Measurements from ENCODE around the gene ADAMTS17. TPM values are rescaled to one million over a fixed set of nuclear protein-coding genes. Genes with fewer than 3 reads are reported as not detected.
"Not testable (repeated sequence)": the region's sequence is repeated elsewhere in the genome, so short reads cannot be mapped to it uniquely, and the experiment has no call there.

ADAMTS17 gene
- polyA plus RNA-seq, 12 donors: 1.6 to 17.4 (median 5.6) TPM; not detected in 1

DNA sequence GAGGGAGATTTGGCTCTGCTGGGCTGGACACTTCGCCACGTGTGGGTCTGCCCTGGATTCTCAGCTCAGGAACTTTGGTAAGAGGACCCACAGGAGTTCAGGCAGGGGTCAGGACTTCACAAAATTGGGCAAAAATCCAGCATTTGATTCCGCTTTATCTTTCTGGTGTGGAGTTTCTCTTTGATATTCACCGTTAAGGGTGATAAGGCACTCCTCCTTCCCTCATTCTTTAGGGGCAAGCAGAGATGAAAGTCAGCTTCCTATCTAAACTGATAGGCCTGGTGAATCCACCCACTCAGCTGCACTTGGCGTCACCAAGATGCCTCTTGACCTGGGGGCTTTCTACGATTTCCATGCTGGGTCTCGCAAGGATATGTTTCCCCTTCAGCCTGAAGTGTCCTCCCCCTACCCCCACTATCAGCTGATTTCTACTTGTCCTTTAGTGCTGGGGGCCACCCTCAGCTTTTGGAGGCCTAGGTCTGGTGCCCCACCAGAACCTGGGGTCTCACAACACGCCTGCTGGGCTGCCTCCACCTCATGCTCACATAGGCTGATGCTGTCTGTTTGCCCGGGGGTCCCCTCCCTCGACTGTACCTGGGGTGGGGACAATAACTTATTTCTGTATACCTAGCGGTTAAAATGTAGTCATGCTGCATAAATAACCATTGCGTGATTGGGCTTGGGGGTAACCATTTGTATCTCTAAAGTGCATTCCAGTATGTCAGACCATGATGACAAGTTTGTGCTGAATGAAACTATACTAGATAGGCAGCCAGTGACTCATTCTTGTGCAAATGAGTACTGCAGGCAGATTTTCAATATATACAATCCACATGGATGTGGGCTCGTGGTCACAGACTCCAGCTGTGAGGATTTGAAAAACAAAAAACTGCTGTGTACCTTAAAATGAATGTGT is 248.3 kb downstream of the ADAMTS17 start:
- DNase-seq: no peak

DNA sequence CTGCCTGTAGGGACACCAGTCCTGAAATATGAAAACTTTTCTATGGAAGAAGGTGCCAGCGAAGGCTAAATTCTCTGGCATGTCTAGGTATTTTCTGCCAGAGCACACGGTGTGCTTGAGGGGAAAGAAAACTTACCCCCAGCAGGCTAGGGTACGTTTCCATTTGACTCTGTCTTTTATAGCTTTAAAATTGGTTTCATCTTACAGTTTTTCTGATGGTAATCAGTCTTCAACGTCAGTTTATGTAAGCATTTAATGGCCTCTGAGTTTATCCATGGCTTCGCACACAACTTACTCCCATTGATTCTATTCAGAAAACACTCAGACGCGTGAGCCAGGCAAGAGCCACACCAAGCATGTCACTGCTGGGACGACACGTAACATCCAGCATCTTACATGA is 249.7 kb downstream of the ADAMTS17 start:
- DNase-seq: no peak

GRCh38 chr15:100090411-100090810 is 251.4 kb downstream of the ADAMTS17 start:
- DNase-seq: no peak

DNA sequence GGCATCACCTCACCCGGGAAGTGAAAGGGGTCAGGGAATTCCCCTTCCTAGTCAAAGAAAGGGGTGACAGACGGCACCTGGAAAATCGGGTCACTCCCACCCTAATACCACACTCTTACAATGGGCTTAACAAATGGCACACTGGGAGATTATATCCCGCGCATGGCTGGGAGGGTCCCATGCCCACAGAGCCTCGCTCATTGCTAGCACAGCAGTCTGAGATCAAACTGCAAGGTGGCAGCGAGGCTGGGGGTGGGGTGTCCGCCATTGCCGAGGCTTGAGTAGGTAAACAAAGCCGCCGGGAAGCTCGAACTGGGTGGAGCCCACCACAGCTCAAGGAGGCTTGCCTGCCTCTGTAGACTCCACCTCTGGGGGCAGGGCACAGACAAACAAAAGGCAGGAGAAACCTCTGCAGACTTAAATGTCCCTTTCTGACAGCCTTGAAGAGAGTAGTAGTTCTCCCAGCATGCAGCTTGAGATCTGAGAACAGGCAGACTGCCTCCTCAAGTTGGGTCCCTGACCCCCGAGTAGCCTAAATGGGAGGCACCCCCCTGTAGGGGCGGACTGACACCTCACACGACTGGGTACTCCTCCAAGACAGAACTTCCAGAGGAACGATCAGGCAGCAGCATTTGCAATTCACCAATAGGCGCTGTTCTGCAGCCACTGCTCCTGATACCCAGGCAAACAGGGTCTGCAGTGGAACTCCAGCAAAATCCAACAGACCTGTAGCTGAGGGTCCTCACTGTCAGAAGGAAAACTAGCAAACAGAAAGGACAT is 257.5 kb downstream of the ADAMTS17 start:
- not testable (repeated sequence) for DNase-seq

- DNase-seq: no peak
These were observed 258.2 kb downstream of the ADAMTS17 start for GRCh38 chr15:100083572-100083971.

DNA sequence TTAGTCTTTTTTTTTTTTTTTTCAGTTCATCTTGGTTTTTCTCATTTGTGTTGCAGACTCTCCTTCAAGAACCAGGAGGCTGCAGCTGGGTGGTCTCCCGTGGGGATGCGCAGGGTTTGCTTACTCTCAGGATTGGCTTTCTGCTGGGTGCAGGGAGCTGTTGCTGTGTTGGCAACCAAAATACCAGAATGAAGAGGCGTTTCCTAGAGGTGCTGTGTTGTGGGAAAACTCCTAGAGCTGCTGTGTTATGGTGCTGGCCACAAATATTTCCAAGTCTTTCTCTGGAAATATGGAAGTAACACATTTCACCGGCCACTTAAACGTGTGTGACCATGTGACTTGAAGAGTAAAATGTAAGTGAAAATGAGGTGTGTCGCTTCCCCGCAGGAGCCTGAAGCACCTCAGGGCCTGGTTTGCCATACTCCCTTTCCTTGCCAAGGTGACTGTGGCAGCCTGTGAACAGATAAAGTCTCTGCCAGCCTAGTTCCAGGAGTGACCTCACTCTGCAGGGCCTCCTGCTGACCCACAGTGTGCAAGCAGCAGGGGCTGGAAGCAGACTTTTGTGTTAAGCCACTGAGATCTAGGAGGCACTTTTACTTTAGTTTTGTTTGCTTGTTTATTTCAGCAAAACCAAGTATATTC is 258.9 kb downstream of the ADAMTS17 start:
- DNase-seq: no peak

DNA sequence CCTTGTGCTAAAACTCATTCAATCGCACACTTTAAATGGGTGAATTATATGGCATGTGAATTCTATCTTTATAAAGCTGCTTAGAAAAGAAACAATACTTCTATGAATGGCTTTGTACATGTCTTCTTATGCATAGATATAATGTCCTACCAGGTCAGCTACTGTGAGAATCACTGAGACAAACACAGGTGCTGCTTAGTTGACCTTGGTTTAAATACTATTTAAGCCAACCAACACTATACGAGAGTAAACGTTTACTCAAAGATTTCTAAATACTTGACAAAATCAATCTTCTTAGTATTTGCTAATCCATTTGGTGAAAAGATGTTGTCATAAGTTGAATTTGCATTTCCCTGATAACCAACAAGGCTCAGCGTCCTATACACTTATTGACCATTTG is 260.3 kb downstream of the ADAMTS17 start:
- DNase-seq: no peak

DNA sequence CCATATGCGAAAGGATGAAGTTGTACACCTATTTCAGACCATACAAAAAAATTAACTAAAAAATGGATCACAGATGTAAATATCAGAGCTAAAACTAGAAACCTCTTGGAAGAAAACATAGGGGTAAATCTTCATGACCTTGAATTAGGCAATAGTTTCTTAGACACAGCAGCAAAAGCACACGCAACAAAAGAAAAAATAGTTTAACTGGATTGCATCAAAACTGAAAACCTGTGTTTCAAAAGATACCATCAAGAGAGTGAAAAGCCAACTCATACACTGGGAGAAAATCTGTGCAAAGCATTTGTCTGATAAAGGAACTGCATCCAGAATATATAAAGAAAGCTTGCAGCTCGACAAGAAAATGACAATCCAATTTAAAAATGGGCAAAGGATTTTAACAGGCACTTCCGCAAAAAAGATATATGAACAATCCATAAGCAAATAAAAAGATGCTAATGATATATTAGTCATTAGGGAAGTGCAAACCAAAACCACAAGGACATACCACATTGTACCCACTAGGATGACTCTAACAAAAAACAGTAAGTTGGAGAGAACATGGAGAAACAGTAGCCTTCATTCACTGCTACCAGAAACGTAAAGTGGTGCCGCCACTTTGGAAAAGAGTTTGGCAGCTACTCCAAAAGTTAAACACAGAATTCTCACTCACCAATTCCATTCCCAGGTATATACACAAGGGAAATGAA is 263.1 kb downstream of the ADAMTS17 start:
- DNase-seq: no peak

- peak; percentile 32 for DNase-seq
These were observed 266.5 kb downstream of the ADAMTS17 start for GRCh38 chr15:100075229-100075628.

DNA sequence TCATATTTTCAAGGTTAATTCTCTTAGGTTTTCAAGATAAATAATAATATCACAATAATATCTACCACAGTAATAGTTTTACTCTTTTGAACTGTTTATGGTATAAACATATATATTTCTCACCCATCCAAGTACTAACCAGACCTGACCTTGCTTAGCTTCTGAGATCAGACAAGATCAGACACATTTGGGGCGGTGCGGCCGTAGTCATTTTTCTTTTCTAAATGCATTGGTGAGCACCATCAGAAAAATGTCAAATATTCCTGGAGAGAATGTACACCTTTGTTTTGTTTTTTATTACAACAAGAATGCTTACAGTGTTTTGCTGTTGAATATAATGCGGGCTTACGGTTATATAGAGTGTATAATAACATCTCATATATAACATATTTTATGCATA is 267.8 kb downstream of the ADAMTS17 start:
- DNase-seq: no peak

- not testable (repeated sequence) for DNase-seq
These were observed 275.1 kb downstream of the ADAMTS17 start for GRCh38 chr15:100066521-100067280.

GRCh38 chr15:100061944-100062343 is 279.8 kb downstream of the ADAMTS17 start:
- DNase-seq: no peak

DNA sequence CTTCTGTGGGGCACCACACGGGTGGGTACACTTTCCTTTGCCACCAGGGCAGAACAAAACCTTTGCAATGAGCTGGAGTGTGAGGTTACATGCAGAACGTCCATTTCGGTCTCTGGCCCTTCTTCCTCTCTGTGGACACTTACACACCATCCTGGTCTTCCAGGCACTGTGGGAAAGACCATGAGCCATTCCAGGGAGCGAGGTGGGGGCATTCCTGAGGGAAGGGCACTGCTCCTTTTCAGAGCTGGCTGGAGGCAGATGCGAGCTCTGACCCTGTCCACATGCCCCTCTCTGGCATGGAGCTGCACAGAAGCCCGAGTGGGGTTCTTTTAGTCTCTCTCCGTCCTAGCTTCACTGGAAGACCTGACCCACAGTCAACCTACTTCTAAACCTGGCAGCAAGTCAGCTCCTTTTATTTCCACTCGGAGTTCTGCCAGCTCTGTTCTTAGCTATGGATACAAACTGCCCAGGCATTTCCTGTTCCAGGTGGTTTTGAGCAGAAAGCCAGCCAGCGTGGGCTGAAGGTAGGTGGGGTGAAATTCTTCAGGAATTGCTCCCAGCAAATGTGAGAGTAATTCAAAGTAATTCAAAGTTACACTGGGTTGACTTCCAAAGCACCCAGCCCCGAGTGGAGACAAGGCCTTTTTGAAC is 281.4 kb downstream of the ADAMTS17 start:
- DNase-seq: peak; percentile 38

- DNase-seq: no peak
These were observed 282.3 kb downstream of the ADAMTS17 start for GRCh38 chr15:100059521-100059920.

- no peak for DNase-seq
These were observed 282.7 kb downstream of the ADAMTS17 start for GRCh38 chr15:100059094-100059493.

DNA sequence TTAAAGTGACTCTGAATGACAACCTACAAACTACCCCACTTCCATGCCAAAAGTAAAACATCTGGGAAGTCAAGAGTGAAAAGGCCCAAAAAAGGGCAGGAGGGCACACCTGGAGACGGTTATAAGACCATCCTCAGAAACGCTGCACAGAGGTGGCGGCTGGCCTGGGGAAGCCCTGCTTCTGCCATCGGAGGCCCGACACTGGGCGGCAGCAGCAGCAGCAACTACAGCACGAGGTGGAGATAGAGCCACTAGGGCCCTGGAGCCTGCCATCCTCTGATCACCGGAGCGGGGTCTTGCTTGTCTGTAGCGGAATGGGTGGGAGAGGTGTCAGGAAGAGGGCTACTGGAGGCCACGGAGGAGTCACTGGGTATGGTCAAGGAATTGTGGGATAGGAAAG is 283.3 kb downstream of the ADAMTS17 start:
- no peak for DNase-seq

DNA sequence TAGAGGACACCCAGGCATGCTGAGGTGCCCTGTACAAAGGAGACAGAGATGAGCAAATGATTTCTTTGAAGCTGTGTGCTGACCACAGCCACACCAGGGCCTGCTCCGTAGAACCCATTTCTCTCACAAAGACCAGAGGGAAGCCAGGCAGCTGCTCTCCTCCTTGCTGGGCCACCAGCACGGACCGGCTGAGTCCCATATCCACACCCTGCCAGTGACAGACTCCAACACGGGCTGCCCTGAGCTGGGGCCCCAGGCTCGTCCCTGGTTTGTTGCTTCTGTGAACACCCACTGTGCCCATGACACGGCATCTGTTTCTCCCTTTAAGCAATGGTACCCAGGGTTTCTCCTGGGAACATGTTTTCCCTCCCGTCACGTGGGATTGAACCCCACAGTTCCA is 284.5 kb downstream of the ADAMTS17 start:
- DNase-seq: no peak

GRCh38 chr15:100056411-100057072 is 285.2 kb downstream of the ADAMTS17 start:
- no peak for DNase-seq

- DNase-seq: no peak
These were observed 286.0 kb downstream of the ADAMTS17 start for GRCh38 chr15:100055821-100056220.

DNA sequence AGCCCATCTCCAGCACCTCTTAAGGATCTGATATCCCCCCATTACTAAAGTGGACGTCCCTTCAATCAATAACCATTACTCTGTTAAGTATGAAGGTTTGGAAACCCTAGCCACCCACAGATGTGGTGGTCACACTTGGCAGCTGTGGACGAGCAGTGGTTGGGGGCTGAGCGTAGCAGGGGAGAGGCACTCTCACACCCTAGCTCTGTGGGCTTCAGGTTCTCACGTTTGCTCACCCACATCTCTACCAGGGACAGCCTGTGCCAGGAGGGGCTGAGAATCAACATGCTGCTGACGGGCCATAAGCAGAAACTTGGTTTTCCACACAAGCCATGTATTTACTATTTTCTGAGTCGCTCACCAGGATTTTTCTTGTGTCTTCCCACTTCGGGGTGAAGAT is 287.2 kb downstream of the ADAMTS17 start:
- DNase-seq: no peak
